GM21737 (cell line): ENCODE measurements around the gene SEMA5A.

Experiments used
- ATAC-seq: cut with Tn5 transposase; IDR thresholded peaks from one replicate; pipeline ENCODE4 v1.9.1; 2021; ENCODE audit warnings: mild to moderate bottlenecking, moderate library complexity; ENCODE audit not compliant: unreplicated experiment

The SEMA5A gene

DNA sequence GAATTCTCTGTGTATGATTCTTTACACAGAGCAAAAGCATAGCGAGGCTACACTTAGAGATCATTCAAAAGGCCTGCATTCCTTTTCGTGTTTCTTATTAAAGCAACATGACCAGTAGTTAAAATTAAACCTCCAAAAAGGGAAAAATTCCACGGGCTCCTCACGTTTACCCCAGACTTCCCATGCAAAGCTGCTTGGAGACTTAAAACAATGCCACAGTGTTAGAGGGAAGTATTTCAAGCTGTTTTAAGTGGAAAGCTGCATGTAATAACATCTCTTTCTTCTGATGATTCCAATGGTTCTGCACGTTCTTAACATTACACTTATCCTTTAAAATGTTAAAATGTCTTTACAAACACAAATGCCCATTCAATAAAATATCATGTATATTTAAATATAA, 405.2 kb downstream of the SEMA5A start:
- ATAC-seq: no peak

DNA sequence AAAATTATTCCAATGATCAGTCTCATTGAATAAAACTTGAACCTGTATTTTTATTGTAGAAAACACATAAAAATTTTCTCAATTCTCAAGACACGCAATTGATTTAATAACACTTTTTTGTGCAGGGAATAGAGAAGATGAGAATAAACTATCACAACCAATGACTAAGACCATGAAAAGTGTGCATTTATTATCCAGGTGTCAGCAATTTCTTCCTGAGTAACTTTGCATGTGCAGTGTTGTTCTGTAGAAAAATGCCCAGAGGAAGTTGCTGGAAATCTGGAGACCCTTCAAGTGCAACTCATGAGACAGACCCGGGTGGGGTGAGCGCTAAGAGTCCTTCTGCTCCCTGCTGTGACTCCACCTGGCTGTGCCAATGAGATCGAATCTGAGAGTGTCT, 405.7 kb downstream of the SEMA5A start:
- ATAC-seq: no peak

DNA sequence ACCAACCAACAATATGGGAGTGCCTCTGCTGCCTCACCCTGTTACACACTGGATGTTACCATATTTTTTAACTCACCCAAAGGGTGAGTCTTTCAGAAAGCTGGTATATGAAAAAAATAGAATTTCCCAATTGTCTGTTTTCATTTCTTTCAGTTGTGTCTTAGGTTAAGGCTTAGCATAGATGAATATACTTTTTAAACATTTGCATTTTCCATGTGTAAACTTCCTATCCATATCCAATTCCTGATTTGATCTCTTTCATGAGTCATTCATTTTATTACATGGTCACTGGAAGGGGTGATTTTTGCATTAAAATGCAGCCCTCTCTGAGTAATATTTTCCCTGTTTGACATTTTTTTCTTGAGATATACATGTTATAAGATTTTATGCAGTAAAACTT, 406.5 kb downstream of the SEMA5A start:
- ATAC-seq: no peak

DNA sequence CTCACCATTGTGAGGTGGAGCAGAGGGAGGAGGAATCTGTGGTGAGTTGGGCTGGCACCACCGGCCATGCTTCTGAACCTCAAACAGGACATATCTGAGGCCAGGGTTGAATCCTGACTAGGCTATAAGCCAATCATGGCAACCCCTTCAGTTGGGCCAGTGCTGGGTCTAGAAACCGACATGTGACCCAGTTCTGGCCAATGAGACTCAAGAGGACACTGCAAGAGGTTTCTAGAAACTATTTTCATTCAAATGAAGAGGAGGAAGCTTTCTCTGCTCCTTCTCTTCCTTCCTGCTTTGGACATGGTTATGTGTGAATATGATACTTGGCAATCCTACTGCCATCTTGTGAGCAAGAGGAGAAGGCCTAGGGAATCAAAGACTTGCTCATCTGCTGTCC, 417.7 kb downstream of the SEMA5A start:
- no peak for ATAC-seq

DNA sequence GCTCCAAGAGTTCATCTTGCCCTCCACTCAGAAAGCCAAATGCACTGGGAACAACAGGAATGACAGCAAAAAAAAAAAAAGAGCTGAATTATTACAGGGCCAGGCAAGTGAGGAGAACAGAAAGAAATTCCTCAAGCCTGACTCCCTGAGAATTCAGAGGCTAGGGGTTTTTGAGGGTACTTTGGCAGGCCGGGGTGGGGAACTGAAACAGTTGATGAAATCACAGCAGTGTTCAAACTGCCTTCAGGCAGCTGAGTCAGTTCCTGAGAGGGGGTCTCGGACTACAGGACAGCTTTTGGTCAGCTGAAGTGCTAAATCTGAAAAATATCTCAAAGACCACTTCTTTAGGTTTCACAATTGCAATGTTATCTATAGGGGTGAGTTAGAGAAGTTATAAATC, 419.4 kb downstream of the SEMA5A start:
- no peak for ATAC-seq

DNA sequence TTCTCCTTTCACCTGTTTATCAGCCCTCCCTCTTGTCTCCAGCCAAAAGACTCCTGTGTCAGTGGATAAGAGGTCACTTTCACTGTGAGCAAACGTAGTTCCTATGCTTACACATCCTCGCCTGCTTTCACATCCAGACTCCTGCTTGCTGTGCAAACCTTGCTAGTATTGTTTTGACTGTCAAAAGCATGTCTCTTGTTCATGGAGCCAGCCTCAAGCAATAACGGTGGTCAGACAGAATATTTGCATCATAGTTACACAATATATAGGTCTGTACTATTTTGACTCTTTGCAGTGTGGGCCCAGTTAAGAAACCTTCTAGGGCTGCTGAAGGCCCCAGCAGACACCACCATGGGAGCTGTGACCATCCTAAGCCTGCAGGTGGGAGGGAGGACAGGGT, 420.0 kb downstream of the SEMA5A start:
- ATAC-seq: no peak

DNA sequence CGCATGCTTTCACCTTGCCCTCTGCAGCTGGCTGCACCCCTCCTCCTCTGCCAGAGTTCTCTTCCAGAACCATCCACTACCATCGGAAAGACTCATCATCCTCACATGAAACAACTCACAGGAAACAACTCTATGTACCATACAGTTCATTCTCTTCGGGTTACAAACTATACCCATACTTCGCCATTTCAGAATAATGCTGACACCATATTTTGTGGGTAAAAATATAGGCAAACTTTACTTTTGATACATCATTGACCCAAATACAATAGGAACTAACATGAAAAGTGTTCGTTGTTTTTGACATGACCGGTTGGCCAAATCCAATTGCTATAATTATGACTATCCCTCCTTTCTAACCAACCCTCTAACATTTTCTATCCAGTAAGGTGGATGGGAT, 421.0 kb downstream of the SEMA5A start:
- no peak for ATAC-seq

DNA sequence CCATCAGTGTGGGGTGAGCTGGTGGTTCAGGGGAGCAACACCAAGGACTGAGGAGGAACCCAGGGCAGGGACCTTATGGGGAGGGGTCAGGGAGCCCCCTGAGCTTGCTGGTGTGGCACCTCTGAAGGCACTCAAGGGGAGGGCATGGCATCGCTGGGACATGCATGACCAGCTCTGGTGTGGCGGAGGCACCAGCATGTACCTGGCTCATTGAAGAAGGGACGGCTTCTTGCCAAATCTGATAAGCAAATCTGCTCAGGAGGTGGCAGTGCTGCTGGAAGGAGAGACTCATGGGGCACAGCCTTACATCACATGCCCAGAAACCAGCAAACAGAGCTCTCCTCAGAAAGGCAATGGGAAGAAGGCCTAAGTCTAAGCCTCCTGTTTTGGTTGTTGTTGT, 421.8 kb downstream of the SEMA5A start:
- no peak for ATAC-seq

DNA sequence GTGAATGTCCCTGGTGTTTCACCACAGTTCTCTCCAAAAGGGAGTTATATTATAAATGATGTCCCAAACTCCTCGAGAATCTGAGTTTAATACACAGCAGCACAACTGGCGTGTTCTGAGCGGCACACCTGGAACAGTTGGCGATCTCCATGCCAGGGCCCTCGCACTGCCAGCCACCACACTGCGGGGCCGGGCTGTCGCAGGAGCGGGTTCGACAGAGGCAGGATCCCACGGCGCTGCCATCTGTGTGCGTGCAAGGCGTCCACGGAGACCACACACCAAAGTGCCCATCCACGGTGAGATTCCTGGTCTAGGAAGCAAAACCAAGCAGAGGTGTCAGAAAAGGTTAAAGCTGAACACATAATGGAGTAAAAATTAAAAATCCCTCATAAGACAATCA, 423.3 kb downstream of the SEMA5A start:
- no peak for ATAC-seq

DNA sequence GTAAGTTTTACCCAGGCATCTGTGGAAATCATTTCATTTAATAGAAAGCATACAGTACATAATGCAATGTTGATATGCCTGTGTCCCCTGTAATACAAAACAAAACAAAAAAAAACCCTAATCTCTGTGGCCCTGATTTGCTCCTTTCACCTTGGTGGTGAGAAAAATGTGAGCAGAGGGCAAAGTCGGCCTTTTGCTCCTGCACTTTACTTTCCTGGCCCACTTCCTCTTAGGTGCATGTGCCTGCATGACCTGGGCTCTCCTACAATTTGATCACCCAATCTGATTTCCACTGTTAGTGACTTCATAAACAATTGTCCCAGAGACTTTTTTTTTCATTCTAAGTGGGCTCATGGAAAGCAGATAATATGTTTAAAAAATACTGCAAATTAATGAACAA, 424.3 kb downstream of the SEMA5A start:
- ATAC-seq: no peak

DNA sequence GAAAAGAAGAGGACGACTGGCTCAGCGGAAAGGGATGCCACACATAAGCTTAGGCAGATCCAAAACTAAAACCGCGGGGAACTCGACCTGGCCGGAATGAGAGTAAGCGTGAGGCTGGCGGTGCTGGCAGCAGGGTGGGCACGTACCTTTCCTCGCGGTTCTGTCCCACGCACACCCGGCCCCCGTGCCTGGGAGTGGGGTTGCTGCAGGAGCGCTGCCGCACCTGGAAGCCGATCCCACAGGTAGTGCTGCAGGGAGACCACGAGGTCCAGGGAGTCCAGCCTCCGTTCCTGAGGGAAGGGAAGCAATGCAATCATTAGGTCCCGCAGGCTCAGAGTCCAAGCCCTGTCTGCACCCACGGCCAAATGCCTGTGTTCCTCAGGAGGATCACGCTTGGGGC, 427.0 kb downstream of the SEMA5A start:
- ATAC-seq: no peak

DNA sequence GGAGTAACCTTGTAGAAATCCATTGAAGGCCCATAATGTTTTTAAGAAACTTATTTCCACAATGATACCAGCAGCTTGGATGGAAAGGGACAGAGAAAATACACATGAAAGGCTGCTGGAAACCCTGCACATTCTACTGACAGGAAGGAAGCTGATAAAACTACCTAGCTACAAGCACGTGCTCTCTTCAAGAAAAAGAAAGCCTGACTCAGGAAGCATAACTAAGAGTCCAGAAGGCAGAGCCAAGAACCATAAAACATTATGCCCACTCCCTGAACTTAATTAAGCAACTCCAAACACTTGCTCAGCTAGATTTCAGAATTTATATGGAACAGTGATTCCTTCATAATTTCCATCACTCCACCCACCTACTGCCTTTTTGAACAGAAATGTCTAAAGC, 430.8 kb downstream of the SEMA5A start:
- no peak for ATAC-seq

DNA sequence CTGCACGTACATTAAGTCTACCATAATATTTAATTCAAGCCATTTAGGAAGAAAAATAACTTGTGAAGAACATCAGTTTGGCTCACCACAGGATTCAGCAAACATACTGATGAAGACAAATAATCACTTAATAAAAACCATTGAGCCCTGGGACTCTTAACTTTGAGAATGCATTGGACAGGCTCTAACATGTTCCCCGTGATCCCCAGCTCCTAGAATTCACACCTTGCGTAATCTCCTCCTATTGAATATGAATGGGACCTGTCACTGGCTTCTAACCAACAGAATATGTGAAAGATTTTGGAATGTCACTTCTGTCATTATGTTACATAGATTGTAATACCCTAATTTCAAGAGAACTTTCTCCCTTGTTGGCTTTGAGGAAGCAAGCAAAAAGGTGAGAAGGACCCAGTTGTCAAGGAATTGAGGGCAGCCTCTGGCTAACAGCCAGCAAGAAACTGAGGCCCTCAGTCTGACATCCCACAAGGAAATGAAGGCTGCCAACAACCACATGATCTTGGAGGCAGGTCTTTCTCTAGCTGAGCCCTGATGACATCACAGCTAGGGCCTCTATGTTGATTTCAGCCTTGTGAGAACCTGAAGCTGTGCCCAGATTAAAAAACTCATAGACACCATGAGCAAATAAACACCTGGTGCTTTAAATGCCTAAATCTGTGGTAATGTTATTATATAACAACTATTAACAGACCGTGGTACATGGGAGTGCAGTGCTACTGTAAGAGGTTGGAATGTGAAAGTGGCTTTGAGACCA, 433.2 kb downstream of the SEMA5A start:
- ATAC-seq: no peak

DNA sequence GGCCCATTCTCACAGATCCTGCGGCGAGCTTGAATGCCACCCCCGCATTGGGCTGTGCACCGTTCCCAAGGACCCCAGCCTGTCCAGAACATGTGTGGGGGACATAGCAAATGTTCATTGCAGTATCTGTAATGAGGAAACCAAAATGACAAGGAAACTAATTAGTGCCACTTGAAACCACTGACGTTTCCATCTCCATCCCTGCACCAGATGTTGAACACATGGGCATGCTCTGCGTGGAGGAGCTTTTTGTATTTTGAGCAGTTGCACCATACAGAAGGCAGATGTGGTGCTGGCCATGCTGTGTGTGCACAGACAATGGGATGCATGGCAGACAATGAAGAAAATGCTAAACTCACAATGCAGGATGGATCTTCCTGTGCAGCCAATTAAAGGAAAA, 437.7 kb downstream of the SEMA5A start:
- no peak for ATAC-seq

DNA sequence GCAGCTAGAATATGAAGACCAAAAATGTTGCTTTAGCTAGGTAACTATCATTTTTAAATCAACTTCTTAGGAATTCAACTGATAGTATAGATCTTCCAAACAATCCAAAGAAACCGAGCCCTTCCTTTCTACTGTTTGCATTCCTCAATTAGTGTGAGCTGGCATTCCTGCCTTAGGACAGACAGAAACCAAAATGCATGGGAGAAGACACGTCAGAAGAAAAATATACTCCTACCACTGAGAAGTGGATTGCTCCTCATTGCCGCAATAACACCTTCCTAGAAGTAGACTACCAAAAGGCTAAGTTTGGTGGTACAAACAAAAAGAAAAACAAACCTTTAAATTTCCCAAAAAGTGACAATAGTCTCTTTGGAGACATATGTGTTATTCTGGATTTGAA, 440.0 kb downstream of the SEMA5A start:
- ATAC-seq: no peak

DNA sequence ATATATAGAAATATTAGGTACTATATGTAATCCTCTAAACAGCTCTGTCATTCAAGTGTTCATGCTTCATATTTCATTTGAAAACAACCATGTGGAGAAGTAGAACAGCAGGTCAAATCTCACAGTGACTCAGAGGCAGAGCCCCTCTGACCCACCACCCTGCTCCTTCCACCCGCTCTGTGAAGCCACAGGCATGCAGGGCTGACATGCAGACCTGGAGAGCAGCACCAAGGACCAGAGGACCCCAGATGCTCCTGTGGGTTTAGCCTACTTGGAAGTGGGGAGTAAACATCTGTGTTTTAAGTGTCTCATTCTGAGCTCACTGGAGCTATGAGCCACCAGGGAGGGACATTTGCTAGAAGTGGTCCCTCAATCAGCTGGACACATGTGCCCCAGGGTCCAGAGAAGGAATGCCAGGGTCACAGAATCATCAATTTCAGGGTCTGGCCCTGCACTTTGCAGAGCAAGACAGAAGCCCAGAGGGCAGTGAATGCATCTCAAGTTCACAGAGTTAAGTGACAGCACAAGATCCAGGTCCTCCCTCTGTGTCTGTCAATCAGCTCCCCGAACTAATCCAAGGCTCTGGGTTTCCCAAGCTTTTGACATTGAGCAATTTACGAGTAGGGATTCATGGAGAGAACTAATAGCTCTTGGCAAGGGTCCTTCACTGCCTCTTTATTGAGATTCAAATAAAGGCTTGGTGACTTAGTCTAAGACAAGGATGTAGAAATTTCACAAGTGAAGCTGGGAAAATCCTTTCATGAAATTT, 441.1 kb downstream of the SEMA5A start:
- no peak for ATAC-seq

DNA sequence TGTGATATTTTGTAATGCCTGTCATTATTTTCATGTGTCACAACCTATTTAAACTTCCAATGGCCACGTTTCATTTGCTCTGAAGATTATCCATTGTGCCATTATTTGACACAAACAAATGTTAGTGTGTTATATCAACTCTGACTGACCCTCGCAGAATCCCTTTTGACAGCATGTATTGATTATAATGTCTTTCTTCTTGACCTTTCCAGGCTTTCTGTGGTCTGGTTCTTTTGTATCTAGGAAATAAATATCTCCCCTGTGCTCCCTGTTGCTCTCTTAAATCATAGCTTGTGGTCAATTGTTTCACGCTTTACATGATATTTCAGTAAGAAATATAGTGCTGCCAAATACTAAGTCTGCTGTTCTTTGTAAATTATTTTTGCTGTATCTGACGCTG, 442.6 kb downstream of the SEMA5A start:
- ATAC-seq: no peak

DNA sequence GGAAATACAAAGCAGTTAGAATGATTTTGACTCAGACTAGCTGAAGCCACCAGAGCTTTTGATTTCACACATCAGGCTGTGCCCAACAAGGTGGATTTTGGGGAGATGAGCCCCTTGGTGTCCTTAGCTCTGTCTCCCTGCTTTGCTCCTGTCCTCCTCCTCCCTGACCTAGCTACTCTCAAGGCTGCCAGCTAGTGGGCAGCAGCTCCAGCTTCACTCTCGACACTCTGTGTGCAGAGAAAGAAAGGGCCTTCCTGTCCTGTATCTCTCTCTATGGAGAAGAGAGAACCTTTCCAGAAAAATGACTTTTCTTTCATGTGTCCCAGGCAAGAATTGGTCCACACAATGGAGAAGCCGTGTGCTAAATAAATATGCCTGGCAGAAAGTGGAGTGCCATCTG, 446.2 kb downstream of the SEMA5A start:
- ATAC-seq: no peak

DNA sequence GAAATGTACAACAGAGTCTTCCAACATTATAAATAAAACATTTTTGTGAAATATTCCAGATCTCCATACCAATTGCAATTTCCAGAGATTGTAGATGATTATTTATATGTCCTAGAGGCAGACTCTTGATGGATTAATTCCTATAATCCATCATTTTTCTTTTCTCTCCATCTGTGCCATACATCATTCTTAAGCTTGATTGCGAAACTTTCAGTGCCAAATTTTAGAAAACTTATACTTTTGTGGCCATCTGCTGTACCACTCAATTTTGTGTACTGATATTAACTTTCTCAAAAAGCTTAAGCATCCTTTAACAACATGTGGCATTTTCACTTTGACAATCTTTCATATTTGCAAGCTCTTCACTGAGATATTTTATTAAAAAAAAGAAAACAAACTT, 446.9 kb downstream of the SEMA5A start:
- ATAC-seq: no peak

DNA sequence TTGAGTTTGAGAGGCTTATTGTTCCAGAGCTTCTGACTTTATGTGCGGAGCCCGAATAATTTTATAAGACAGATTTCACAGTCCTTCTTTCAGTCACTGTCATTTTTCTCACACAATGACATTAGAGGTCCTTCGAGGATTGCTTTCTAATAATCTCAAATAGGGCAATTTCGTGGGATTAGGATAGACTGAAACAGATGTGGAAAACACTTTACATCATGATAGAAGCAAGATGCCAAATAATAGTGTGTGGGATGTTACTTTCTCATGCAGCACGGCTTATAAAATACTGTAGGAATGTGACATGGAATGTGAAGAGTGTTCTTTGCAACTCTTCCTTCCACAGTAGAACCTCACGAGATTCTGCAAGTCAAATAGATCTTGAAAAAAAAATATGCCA, 451.3 kb downstream of the SEMA5A start:
- ATAC-seq: no peak

DNA sequence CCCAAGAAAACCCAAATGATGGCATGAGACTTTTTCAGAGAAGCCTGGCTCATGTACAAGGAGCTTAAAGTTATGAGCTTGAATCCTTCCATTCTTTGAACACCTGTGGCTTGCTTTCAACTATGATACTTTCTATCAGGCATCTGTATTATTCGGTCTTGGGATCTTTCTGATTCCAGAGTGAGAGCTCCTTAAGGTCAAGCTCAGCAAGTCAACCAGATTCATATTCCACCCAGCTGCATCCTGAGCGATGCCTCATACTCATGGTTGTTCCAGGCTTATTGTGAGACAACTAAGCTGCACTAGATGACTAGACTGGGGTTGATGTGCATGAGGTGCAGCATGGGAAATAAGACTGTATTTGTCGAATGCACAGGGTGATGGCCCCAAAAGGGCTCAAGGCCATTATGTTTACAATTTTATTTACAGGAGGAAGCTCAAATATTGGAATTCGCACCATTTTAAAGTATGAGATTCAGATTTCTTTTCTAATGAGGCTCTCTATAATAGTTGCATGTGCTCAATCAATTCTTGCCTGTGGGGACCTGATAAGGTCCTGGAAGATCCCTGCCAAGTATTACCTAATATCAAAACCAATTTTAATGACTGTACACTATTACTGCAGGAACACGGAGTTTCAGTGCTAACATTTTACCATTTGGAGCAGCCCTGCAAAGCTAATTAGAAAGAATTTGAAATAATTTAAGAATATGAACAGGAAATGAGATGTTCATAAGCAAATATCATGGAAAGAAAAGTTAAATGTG, 453.8 kb downstream of the SEMA5A start:
- no peak for ATAC-seq
